ENCODE data around the gene CHSY1. TPM values are rescaled to one million over a fixed set of nuclear protein-coding genes. Genes with fewer than 3 reads are reported as not detected.

Gene CHSY1
- total and polyA plus RNA-seq, 2 donors (not counting 1 experiment from before 2014, with no cell fraction given), result 4.7 to 20.3 TPM

DNA sequence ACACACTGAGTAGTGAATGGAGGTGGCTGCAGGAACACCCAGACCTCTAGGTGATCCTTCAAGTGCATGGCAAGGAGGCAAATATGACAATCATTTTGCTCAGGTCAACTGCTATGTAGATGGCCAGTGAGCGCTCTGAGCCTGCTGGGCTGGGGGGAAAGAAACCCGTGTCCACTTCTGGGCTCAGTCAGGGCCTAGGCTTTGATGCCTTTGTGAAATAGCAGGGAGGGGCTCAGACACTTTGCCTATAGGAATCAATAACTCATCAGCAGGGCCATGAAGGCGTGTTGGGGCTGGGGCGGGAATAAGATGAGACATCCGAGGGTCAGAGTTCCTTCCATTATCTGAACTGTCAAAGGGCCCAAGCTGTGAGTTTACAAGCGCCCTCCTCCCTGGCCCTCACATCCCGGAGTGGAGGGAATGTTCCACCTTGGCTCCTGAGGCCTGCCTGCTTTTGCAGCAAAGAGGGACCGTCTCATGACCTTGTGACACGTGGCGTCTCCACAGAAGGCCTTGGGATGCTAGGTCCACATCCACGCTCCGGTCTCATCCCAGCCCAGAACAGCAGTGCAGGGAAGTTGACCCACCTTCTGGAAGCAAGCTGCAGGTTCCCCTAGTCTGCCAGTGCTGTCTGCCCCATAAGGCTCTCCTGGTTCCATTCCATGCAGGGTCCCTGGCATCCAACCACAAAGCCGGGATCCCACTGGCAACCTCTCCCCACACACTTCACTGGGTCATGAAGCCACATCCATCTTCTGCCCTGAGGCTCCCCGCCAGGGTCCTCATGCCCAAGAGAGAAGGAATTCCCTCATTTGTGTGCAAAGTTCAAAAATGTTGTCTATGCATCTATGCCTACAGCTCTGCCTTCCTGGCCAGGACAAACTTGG is 78.4 kb downstream of the CHSY1 start:
- DNase-seq, result no peak
- peaks cover 27% of the 10 kb centered on the region for H3K4me1 Mint-ChIP-seq

More for the DNA sequence above, 78.4 kb downstream of the CHSY1 start:
- no peak overlapping the region for H3K4me2 ChIP-seq (replicated peaks; ENCODE audit: low read depth, low read length, poor library complexity, severe bottlenecking)
- ChIA-PET CTCF (no interaction called here), POLR2A (no interaction called here)
- Mint-ChIP-seq H3K27ac (no peak overlapping the region), H3K9me3 (ENCODE audit: insufficient read depth) (no peaks in the 10 kb centered on the region), H3K27me3 (no peaks in the 10 kb centered on the region), H3K4me3 (no peak overlapping the region)
- TF ChIP-seq EZH2 (IDR thresholded peaks at IDR 0.05; ENCODE audit: borderline replicate concordance, insufficient read depth, low read depth, low read length, poor library complexity, severe bottlenecking), result no peak
- no peak for TF ChIP-seq CTCF (IDR thresholded peaks at IDR 0.05)
- intact Hi-C loops (cut with micrococcal nuclease), result no loop called here
- peaks cover 6% of the 10 kb centered on the region for H3K79me2 ChIP-seq (ENCODE audit: control insufficient read depth, insufficient read depth, low read length)
- H3K27me3 ChIP-seq (replicated peaks in 1 of 4; ENCODE audit: control extremely low read depth in 1 of 4, control insufficient read depth in 3 of 4, insufficient read depth in 4 of 4, low read length in 3 of 4), result no peaks in the 10 kb centered on the region
- H3K9ac ChIP-seq (ENCODE audit: low read length), result no peak overlapping the region
- H4K20me1 ChIP-seq (ENCODE audit: control insufficient read depth, insufficient read depth, low read length, poor library complexity, severe bottlenecking), result peaks cover 12% of the 10 kb centered on the region
- peaks cover 11 to 14% of the 10 kb centered on the region in 2 donors for H3K4me1 ChIP-seq (ENCODE audit: control insufficient read depth in 2 of 2, insufficient read depth in 2 of 2, low read length in 2 of 2)
- H3K9me3 ChIP-seq (ENCODE audit: control extremely low read depth in 1 of 3, control insufficient read depth in 2 of 3, insufficient read depth in 1 of 3, low read length in 2 of 3), result no peaks in the 10 kb centered on the region
- no peak overlapping the region for H2AFZ ChIP-seq (ENCODE audit: insufficient read depth, low read depth, low read length, poor library complexity, severe bottlenecking)
- H3K27ac ChIP-seq (ENCODE audit: low read length in 2 of 2), result no peak overlapping the region
- H3K4me3 ChIP-seq (ENCODE audit: control extremely low read depth in 1 of 5, extremely low read depth in 1 of 5, insufficient read depth in 1 of 5, low read depth in 2 of 5, low read length in 4 of 5), result no peak overlapping the region
- no peak for ATAC-seq (ENCODE audit: low read depth)
- peaks cover 0 to 10% of the 10 kb centered on the region in 2 experiments for H3K36me3 ChIP-seq (replicated peaks in 1 of 2; ENCODE audit: control extremely low read depth in 1 of 2, control insufficient read depth in 1 of 2, extremely low read depth in 1 of 2, insufficient read depth in 2 of 2, low read length in 1 of 2)
- WGBS (ENCODE audit: insufficient coverage), result 99% methylated on average over 12 of the region's 14 CpGs
